ENCODE data around the gene VIL1. TPM values are rescaled to one million over a fixed set of nuclear protein-coding genes. Genes with fewer than 3 reads are reported as not detected.

The VIL1 gene
- total and polyA plus RNA-seq, 2 of the 13 experiments (the other 11 are each of a cell fraction or from before 2014, with no cell fraction given), result 287 to 301 TPM

GRCh38 chr2:218397820-218398436, 21.0 kb upstream of the VIL1 start (continued):
- TF ChIP-seq RNF2 (conservative IDR thresholded peaks at IDR 0.05; ENCODE audit: low read depth) (no peak), FOXP4 (CRISPR knock-in tag; IDR thresholded peaks at IDR 0.05) (peak; percentile 86), NONO (IDR thresholded peaks at IDR 0.05) (no peak), NONO (CRISPR knock-in tag; conservative IDR thresholded peaks at IDR 0.05) (peak; percentile 91), BCLAF1 (IDR thresholded peaks at IDR 0.05) (no peak), PBX3 (CRISPR knock-in tag; IDR thresholded peaks at IDR 0.05; ENCODE audit: borderline replicate concordance) (peak; percentile 78; the same call in 1 of the 2 replicates), ZFP36L2 (CRISPR knock-in tag; IDR thresholded peaks at IDR 0.05) (no peak), MXD4 (CRISPR knock-in tag; IDR thresholded peaks at IDR 0.05) (peak; percentile 67; the same call in 1 of the 2 replicates), TP53 (CRISPR knock-in tag; conservative IDR thresholded peaks at IDR 0.05) (peak; percentile 90), ZNF362 (CRISPR knock-in tag; IDR thresholded peaks at IDR 0.05; ENCODE audit: borderline replicate concordance) (0 out of 2 replicates have a peak, but pooled peaks have one; percentile 32), ZNF646 (CRISPR knock-in tag; IDR thresholded peaks at IDR 0.05) (no peak), PATZ1 (CRISPR knock-in tag; IDR thresholded peaks at IDR 0.05) (peak; percentile 84), ZNF207 (IDR thresholded peaks at IDR 0.05; ENCODE audit: borderline replicate concordance) (no peak)

Measured in HepG2 (cell line).